Endodermal cell (in vitro differentiated cells): Measurements from ENCODE around the gene NCAPH2. TPM values are rescaled to one million over a fixed set of nuclear protein-coding genes. Genes with fewer than 3 reads are reported as not detected.

ENCODE experiments used
- DNase-seq: peaks from one replicate; pipeline ENCODE4 v3.0.0-alpha.2; 2017
- H3K27ac ChIP-seq: 2 replicates; pipeline ENCODE4 v1.5.1; 2013; ENCODE audit warnings: mild to moderate bottlenecking, low read depth, low read length, moderate library complexity
- H3K27me3 ChIP-seq: 2 replicates; pipeline ENCODE4 v1.6.1; 2013; ENCODE audit warnings: mild to moderate bottlenecking, low read length, moderate library complexity; ENCODE audit not compliant: insufficient read depth, control insufficient read depth, poor library complexity, severe bottlenecking
- H3K36me3 ChIP-seq: 2 replicates; pipeline ENCODE4 v1.7.0; 2013; ENCODE audit warnings: mild to moderate bottlenecking, low read length, moderate library complexity; ENCODE audit not compliant: control insufficient read depth, insufficient read depth
- H3K4me1 ChIP-seq: one replicate; pipeline ENCODE4 v1.7.0; 2013; ENCODE audit warnings: low read length; ENCODE audit not compliant: control insufficient read depth, insufficient read depth
- H3K4me3 ChIP-seq: 2 replicates; pipeline ENCODE4 v1.5.1; 2013; ENCODE audit warnings: mild to moderate bottlenecking, low read length, moderate library complexity
- H3K9ac ChIP-seq: 2 replicates; pipeline ENCODE4 v1.6.1; 2013; ENCODE audit warnings: mild to moderate bottlenecking, low read length, moderate library complexity; ENCODE audit not compliant: poor library complexity, severe bottlenecking; ENCODE audit errors: extremely low read depth
- H3K9me3 ChIP-seq: 2 replicates; pipeline ENCODE4 v1.6.1; 2013; ENCODE audit warnings: mild to moderate bottlenecking, low read length, moderate library complexity; ENCODE audit not compliant: control insufficient read depth
- H3K27ac Mint-ChIP-seq: 2 replicates; pipeline ENCODE4 v1.8.0; 2020; ENCODE audit warnings: mixed read lengths
- H3K27me3 Mint-ChIP-seq: 2 replicates; pipeline ENCODE4 v1.8.0; 2021; ENCODE audit warnings: mild to moderate bottlenecking, mixed read lengths; ENCODE audit not compliant: insufficient read depth
- H3K36me3 Mint-ChIP-seq: 2 replicates; pipeline ENCODE4 v1.8.0; 2020; ENCODE audit warnings: low read depth, mixed read lengths
- H3K4me1 Mint-ChIP-seq: 2 replicates; pipeline ENCODE4 v1.8.0; 2020; ENCODE audit warnings: mixed read lengths
- H3K4me3 Mint-ChIP-seq: 2 replicates; pipeline ENCODE4 v1.8.0; 2020; ENCODE audit warnings: mild to moderate bottlenecking, moderate library complexity, mixed read lengths
- H3K9me3 Mint-ChIP-seq: 2 replicates; pipeline ENCODE4 v1.8.0; 2020; ENCODE audit warnings: mild to moderate bottlenecking, mixed read lengths
- CTCF ChIP-seq: fragments of 200-600 bp; sonication (generic); conservative IDR thresholded peaks from 2 replicates; pipeline ENCODE4 v1.5.0; 2021; ENCODE audit warnings: antibody characterized with exemption, mild to moderate bottlenecking
- WGBS, 2 experiments: methylation state at CpG; one replicate each; pipeline versions ENCODE4 v1.1.5 to v1.1.7; 2013; ENCODE audit warnings: missing lambda C conversion rate in 2 of 2, mixed read lengths in 1 of 2; ENCODE audit not compliant: insufficient coverage in 1 of 2, insufficient read length in 1 of 2; 5-methylcytosine and 5-hydroxymethylcytosine counted together
- total RNA-seq, 2 donors: library from RNA; stranded (reverse); fragmentation: NEBNext Ultra II Directional in 1 of 2; extraction: Animal tissue kit (Norgen Biotek cat#: 25700) in 1 of 2; gene quantifications; 2 replicates in 1 of 2; 3 replicates in 1 of 2; pipeline ENCODE4 v1.2.1, GENCODE V29; 2021

The NCAPH2 gene
- total RNA-seq, 2 donors from 2014 or later, result 63.3 to 73.1 TPM

GRCh38 chr22:50483556-50483955, 24.5 kb upstream of the NCAPH2 start:
- DNase-seq, result no peak
- H3K9ac ChIP-seq, result no peak overlapping the region
- H3K27ac ChIP-seq, result no peak overlapping the region
- Mint-ChIP-seq H3K27ac (no peak overlapping the region), H3K27me3 (peaks cover 65% of the 10 kb centered on the region), H3K9me3 (no peaks in the 10 kb centered on the region), H3K4me3 (no peak overlapping the region), H3K36me3 (no peaks in the 10 kb centered on the region), H3K4me1 (peaks cover 11% of the 10 kb centered on the region)
- H3K4me1 ChIP-seq, result no peaks in the 10 kb centered on the region
- H3K36me3 ChIP-seq, result no peaks in the 10 kb centered on the region
- H3K27me3 ChIP-seq, result peaks cover 20% of the 10 kb centered on the region
- no peak for TF ChIP-seq CTCF
- H3K4me3 ChIP-seq, result no peak overlapping the region
- 88 to 98% methylated on average over 8 of the region's 8 CpGs for WGBS, 2 experiments
- H3K9me3 ChIP-seq, result no peaks in the 10 kb centered on the region

- no peak for DNase-seq
- Mint-ChIP-seq H3K9me3 (no peaks in the 10 kb centered on the region), H3K27ac (no peak overlapping the region), H3K27me3 (peaks cover 61% of the 10 kb centered on the region), H3K4me3 (no peak overlapping the region), H3K36me3 (no peaks in the 10 kb centered on the region), H3K4me1 (peaks cover 11% of the 10 kb centered on the region)
- Histone ChIP-seq H3K4me3 (no peak overlapping the region), H3K27me3 (peaks cover 19% of the 10 kb centered on the region), H3K4me1 (no peaks in the 10 kb centered on the region), H3K9ac (no peak overlapping the region), H3K36me3 (no peaks in the 10 kb centered on the region), H3K27ac (no peak overlapping the region), H3K9me3 (no peaks in the 10 kb centered on the region)
- 88 to 90% methylated on average over 24 to 31 of the region's 31 CpGs for WGBS, 2 experiments
- TF ChIP-seq CTCF, result no peak
These were observed 23.8 kb upstream of the NCAPH2 start for GRCh38 chr22:50483977-50484853.

- H3K4me1 Mint-ChIP-seq, result peaks cover 11% of the 10 kb centered on the region
- Histone ChIP-seq H3K27me3 (peaks cover 6% of the 10 kb centered on the region), H3K4me1 (no peaks in the 10 kb centered on the region), H3K4me3 (no peak overlapping the region), H3K27ac (no peak overlapping the region), H3K9ac (no peak overlapping the region), H3K9me3 (no peaks in the 10 kb centered on the region), H3K36me3 (no peaks in the 10 kb centered on the region)
- no peaks in the 10 kb centered on the region for H3K36me3 Mint-ChIP-seq
- peaks cover 48% of the 10 kb centered on the region for H3K27me3 Mint-ChIP-seq
- DNase-seq, result peak; percentile 62
- TF ChIP-seq CTCF, result peak; percentile 26
- 84 to 93% methylated on average over 21 to 29 of the region's 29 CpGs for WGBS, 2 experiments
- H3K4me3 Mint-ChIP-seq, result no peak overlapping the region
- H3K9me3 Mint-ChIP-seq, result no peaks in the 10 kb centered on the region
- no peak overlapping the region for H3K27ac Mint-ChIP-seq
These were observed 22.5 kb upstream of the NCAPH2 start for GRCh38 chr22:50485221-50486131.
